Glomerular visceral epithelial cell (primary cell): Measurements from ENCODE around the gene ABTB2.

Source experiments
- DNase-seq: peaks from one replicate; pipeline ENCODE4 v3.0.0-alpha.2; 2016; ENCODE audit errors: extremely low spot score

The ABTB2 gene

GRCh38 chr11:34315394-34315793, 42.4 kb downstream of the ABTB2 start:
- DNase-seq, result no peak

- DNase-seq, result no peak
Measured at GRCh38 chr11:34314936-34315335, 42.9 kb downstream of the ABTB2 start.

GRCh38 chr11:34314176-34314575, 43.6 kb downstream of the ABTB2 start:
- no peak for DNase-seq

GRCh38 chr11:34313099-34313517, 44.7 kb downstream of the ABTB2 start:
- peak; percentile 71 for DNase-seq

DNA sequence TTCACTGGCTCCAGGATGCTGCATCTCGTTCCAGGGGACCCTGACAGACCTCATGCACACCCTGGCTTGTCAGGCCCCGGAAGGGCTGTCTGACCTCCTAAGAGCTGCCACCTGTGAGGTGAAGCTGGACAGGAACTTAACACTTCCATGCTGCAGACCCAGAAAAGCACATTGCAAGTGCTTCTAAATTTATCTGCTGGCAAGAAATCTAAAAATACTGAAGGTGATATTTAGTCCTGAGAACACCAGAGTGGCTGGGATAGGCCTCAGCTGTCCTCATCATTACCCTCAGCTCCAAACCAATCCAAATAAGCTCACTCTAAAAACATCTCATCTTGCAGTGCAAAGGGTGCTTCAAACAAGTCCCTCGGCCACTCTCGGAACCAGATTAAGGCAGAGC, 46.7 kb downstream of the ABTB2 start:
- DNase-seq, result no peak

DNA sequence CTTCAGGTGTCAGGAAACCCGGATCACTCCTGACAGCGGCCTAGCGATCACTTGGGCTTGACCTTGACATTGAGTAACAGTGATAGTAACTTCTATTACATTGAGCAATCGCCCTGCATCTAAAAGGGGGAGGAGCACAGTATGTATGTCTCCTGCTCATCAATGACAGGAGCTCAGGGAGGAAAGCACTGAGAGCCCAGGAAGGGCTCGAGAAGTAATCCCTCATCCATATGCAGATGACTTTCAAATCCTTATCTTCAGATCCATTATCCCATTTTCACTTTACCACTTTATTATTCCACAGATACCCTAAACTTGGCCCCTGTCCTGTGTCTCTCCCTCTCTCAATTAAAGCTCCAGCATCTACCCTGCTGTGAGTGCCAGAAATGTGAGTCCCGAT, 47.8 kb downstream of the ABTB2 start:
- no peak for DNase-seq

DNA sequence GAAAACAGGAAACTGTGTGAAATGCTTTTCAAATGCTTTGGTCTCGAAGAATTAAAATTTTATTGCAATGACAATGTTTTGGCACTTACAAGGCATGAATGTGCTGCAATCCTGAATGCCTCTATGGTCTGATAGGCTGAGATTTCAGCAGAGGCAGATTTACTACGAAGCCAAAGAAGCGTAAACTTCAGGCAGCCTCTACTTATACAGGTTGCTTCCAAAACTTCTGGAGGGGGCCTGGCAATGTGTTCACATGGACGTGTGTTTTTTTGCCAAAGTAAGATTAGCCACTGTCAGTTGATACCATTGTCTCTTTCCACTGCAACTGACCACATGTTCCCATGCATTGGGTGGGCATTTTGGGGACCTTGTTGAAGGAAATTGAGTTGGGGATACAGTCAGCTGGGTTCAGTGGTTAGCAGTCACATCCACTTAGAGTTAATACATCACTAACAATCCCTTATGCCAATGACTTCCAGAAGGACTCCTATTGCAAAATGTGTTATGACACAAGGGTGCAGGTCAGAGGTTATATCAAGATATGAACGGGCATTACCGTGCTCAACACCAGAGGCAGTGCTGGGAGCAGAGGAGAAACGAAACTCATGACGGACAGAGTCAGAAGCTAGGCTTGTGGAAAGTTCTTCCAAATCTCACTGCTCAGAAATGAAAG, 48.8 kb downstream of the ABTB2 start:
- peak; percentile 61 for DNase-seq

GRCh38 chr11:34308049-34308912, 49.5 kb downstream of the ABTB2 start:
- no peak for DNase-seq

GRCh38 chr11:34305780-34306179, 52.0 kb downstream of the ABTB2 start:
- DNase-seq, result no peak

- peak; percentile 61 for DNase-seq
Measured at GRCh38 chr11:34305193-34305592, 52.6 kb downstream of the ABTB2 start.

- DNase-seq, result peak; percentile 39
Measured at GRCh38 chr11:34303028-34303570, 54.7 kb downstream of the ABTB2 start.

- DNase-seq, result peak; percentile 98
Measured at GRCh38 chr11:34302046-34302921, 55.5 kb downstream of the ABTB2 start.

DNA sequence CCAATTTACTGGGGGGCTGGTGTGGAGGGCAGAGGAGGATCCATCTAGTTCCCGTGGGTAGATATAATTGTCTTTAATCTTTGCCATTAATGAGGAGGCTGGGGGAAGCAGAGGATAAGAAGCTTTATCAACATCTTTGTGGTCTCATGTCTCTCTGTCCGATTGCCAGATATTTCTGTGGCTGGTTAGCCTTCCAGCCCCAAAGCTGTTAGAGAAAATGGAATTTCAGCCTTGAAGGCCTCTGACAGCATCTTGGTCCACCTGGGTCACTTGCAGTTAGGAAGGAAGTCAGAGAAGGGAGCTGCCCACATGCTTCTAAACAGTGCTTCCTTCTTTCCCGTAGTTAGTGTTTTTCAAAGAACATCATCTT, 56.9 kb downstream of the ABTB2 start:
- DNase-seq, result peak; percentile 35

- no peak for DNase-seq
Measured at GRCh38 chr11:34300026-34300925, 57.5 kb downstream of the ABTB2 start.

GRCh38 chr11:34299284-34299972, 58.4 kb downstream of the ABTB2 start:
- no peak for DNase-seq

DNA sequence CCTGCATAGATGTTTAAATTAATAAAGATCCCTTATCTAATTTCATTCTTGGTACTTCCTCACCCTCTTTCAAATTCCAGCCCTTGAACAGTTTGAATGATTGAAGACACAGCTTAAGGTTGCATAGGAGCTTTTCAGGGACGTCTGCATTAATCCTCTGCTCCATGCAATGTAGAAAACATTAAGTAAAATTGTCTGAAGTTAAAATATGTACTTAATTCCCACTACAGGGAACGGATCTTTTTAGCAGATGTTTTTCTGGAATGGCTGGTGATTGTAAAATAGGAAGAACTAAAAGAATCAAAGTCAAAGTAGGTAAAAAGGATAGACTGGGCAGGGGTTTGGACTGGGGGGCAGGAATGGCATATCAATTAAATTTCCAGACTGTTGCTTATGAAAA, 58.9 kb downstream of the ABTB2 start:
- DNase-seq, result no peak

GRCh38 chr11:34296412-34296811, 61.4 kb downstream of the ABTB2 start:
- no peak for DNase-seq

- no peak for DNase-seq
Measured at GRCh38 chr11:34292546-34292945, 65.3 kb downstream of the ABTB2 start.

GRCh38 chr11:34292111-34292510, 65.7 kb downstream of the ABTB2 start:
- DNase-seq, result no peak

DNA sequence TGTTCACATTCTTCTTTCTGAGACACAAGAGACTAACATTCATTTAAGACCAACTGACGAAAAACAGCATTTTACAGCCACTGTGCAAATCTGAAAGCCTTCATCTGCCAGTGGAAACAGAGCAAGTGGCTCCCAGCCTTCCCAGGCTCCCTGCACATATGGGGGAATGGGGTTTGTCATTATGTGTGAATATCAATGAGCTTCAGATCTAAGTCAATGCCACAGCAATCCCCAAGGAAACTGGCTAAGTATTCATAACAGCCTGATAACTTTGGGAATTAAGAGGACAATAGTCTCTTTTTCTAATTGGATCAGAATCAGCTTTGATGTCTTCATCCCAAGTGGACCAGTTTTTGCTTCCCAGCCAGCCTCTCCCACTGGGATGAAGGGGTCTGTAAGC, 66.9 kb downstream of the ABTB2 start:
- no peak for DNase-seq
